ENCODE results near the gene OBSCN. TPM values are rescaled to one million over a fixed set of nuclear protein-coding genes. Genes with fewer than 3 reads are reported as not detected.

Gene OBSCN
- total RNA-seq, 2 experiments from 2014 or later: 80.8 to 82.2 TPM

DNA sequence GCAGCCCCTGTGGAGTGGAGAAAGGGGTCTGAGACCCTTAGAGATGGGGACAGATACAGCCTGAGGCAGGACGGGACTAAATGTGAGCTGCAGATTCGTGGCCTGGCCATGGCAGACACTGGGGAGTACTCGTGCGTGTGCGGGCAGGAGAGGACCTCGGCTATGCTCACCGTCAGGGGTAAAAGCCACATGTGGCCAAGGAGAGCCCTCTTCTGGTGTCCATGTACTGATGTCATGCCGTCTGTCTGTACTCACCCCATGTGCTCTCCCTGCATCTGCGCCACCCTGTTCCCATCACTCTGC is 84.7 kb downstream of the OBSCN start:
- no peaks in the 10 kb centered on the region for H3K27me3 Mint-ChIP-seq
- ATAC-seq (ENCODE audit: poor library complexity): no peak
- POLR2A ChIA-PET: no interaction called here
- TF ChIP-seq, protein P1, sequence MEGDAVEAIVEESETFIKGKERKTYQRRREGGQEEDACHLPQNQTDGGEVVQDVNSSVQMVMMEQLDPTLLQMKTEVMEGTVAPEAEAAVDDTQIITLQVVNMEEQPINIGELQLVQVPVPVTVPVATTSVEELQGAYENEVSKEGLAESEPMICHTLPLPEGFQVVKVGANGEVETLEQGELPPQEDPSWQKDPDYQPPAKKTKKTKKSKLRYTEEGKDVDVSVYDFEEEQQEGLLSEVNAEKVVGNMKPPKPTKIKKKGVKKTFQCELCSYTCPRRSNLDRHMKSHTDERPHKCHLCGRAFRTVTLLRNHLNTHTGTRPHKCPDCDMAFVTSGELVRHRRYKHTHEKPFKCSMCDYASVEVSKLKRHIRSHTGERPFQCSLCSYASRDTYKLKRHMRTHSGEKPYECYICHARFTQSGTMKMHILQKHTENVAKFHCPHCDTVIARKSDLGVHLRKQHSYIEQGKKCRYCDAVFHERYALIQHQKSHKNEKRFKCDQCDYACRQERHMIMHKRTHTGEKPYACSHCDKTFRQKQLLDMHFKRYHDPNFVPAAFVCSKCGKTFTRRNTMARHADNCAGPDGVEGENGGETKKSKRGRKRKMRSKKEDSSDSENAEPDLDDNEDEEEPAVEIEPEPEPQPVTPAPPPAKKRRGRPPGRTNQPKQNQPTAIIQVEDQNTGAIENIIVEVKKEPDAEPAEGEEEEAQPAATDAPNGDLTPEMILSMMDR (IDR thresholded peaks at IDR 0.05): no peak
- intact Hi-C loops (cut with DNase I, micrococcal nuclease): no loop called here
- H3K36me3 ChIP-seq (ENCODE audit: insufficient read depth, low read length): peaks cover 5% of the 10 kb centered on the region
- H3K4me3 Mint-ChIP-seq: no peak overlapping the region
- CTCF ChIA-PET: no interaction called here
- peaks cover 56% of the 10 kb centered on the region for H3K36me3 Mint-ChIP-seq (ENCODE audit: low read depth)
- no peak overlapping the region for H3K27ac ChIP-seq (ENCODE audit: low read depth in 1 of 2, low read length in 2 of 2)
- H3K4me3 ChIP-seq (ENCODE audit: low read length): no peak overlapping the region
- no peaks in the 10 kb centered on the region for H3K27me3 ChIP-seq (ENCODE audit: control insufficient read depth in 1 of 2, insufficient read depth in 2 of 2, low read length in 2 of 2)
- H3K4me1 ChIP-seq (ENCODE audit: insufficient read depth, low read length): no peaks in the 10 kb centered on the region
- no peak overlapping the region for H3K27ac Mint-ChIP-seq
- no peak for DNase-seq
- no peaks in the 10 kb centered on the region for H3K9me3 Mint-ChIP-seq
- no peaks in the 10 kb centered on the region for H3K4me1 Mint-ChIP-seq (ENCODE audit: low read depth)
- peaks cover 0 to 6% of the 10 kb centered on the region in 2 experiments for H3K9me3 ChIP-seq (ENCODE audit: control insufficient read depth in 1 of 2, insufficient read depth in 1 of 2, low read length in 2 of 2)

GRCh38 chr1:228293393-228293792 is 85.5 kb downstream of the OBSCN start:
- H3K27me3 ChIP-seq (ENCODE audit: control insufficient read depth in 1 of 2, insufficient read depth in 2 of 2, low read length in 2 of 2): no peaks in the 10 kb centered on the region
- Mint-ChIP-seq H3K4me1 (ENCODE audit: low read depth) (no peaks in the 10 kb centered on the region), H3K27me3 (no peaks in the 10 kb centered on the region), H3K4me3 (no peak overlapping the region), H3K36me3 (ENCODE audit: low read depth) (peaks cover 65% of the 10 kb centered on the region), H3K9me3 (no peaks in the 10 kb centered on the region), H3K27ac (no peak overlapping the region)
- no peaks in the 10 kb centered on the region for H3K4me1 ChIP-seq (ENCODE audit: insufficient read depth, low read length)
- POLR2A ChIA-PET: no interaction called here
- CTCF ChIA-PET: no interaction called here
- TF ChIP-seq, protein P1 (IDR thresholded peaks at IDR 0.05): no peak
- DNase-seq (no peak), ATAC-seq (ENCODE audit: poor library complexity) (no peak)
- no peak overlapping the region for H3K4me3 ChIP-seq (ENCODE audit: low read length)
- H3K9me3 ChIP-seq (ENCODE audit: control insufficient read depth in 1 of 2, insufficient read depth in 1 of 2, low read length in 2 of 2): peaks cover 4 to 6% of the 10 kb centered on the region in 2 experiments
- H3K36me3 ChIP-seq (ENCODE audit: insufficient read depth, low read length): peaks cover 5% of the 10 kb centered on the region
- intact Hi-C loops (cut with DNase I, micrococcal nuclease): no loop called here
- H3K27ac ChIP-seq (ENCODE audit: low read depth in 1 of 2, low read length in 2 of 2): no peak overlapping the region

DNA sequence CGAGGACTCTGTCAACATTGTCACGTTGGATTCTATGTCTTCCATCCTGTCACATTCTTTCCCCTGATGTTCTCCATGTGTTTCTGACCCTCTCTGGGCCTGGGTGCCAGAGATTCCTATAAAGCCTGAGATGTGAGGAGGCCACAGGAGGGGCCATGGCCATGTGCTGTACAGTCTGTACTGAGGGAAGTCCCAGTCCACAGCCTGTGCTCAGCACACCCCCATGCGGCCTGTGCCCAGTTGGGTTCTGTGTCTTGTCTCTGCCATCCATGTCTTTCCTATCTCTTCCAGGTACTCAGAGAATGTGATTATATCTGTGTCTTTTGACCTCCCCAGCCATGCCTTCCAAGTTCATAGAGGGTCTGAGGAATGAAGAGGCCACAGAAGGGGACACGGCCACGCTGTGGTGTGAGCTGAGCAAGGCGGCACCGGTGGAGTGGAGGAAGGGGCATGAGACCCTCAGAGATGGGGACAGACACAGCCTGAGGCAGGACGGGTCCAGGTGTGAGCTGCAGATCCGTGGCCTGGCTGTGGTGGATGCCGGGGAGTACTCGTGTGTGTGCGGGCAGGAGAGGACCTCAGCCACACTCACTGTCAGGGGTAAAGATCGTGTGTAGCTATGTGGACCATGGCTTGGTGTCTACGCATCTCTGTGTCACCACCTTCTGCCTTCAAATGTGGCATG is 86.1 kb downstream of the OBSCN start:
- TF ChIP-seq, protein P1 (IDR thresholded peaks at IDR 0.05): no peak
- no peak overlapping the region for H3K27ac Mint-ChIP-seq
- no peak overlapping the region for H3K4me3 Mint-ChIP-seq
- DNase-seq (no peak), ATAC-seq (ENCODE audit: poor library complexity) (no peak)
- Histone ChIP-seq H3K36me3 (ENCODE audit: insufficient read depth, low read length) (peaks cover 5% of the 10 kb centered on the region), H3K9me3 (ENCODE audit: control insufficient read depth in 1 of 2, insufficient read depth in 1 of 2, low read length in 2 of 2) (peaks cover 6% of the 10 kb centered on the region in 2 experiments), H3K27me3 (ENCODE audit: control insufficient read depth in 1 of 2, insufficient read depth in 2 of 2, low read length in 2 of 2) (no peaks in the 10 kb centered on the region), H3K4me1 (ENCODE audit: insufficient read depth, low read length) (no peaks in the 10 kb centered on the region), H3K4me3 (ENCODE audit: low read length) (no peak overlapping the region), H3K27ac (ENCODE audit: low read depth in 1 of 2, low read length in 2 of 2) (no peak overlapping the region)
- intact Hi-C loops (cut with DNase I, micrococcal nuclease): no loop called here
- ChIA-PET CTCF (no interaction called here), POLR2A (no interaction called here)
- peaks cover 66% of the 10 kb centered on the region for H3K36me3 Mint-ChIP-seq (ENCODE audit: low read depth)
- no peaks in the 10 kb centered on the region for H3K9me3 Mint-ChIP-seq
- no peaks in the 10 kb centered on the region for H3K4me1 Mint-ChIP-seq (ENCODE audit: low read depth)
- H3K27me3 Mint-ChIP-seq: no peaks in the 10 kb centered on the region
